Gastrocnemius medialis (tissue), 4 donors: Measurements from ENCODE around the gene MZB1.

Source experiments
- POLR2A ChIP-seq, 2 donors: fragments of 450-650 bp; IDR thresholded peaks; one replicate each; pipeline ENCODE4 v1.6.1; 2017; ENCODE audit warnings: antibody characterized with exemption in 2 of 2, mild to moderate bottlenecking in 2 of 2, moderate library complexity in 2 of 2
- TF ChIP-seq, protein P1 (sequence below), 5 experiments: fragments of 450-650 bp in 3 of 5; fragments of 200-600 bp in 2 of 5; sonication (generic) in 2 of 5; IDR thresholded peaks in 4 of 5; conservative IDR thresholded peaks in 1 of 5; 1 replicate in 4 of 5; 2 replicates in 1 of 5; pipeline ENCODE4 v1.5.1; 2016 to 2019; ENCODE audit warnings: antibody characterized with exemption in 5 of 5, mild to moderate bottlenecking in 3 of 5, moderate library complexity in 3 of 5

DNA sequence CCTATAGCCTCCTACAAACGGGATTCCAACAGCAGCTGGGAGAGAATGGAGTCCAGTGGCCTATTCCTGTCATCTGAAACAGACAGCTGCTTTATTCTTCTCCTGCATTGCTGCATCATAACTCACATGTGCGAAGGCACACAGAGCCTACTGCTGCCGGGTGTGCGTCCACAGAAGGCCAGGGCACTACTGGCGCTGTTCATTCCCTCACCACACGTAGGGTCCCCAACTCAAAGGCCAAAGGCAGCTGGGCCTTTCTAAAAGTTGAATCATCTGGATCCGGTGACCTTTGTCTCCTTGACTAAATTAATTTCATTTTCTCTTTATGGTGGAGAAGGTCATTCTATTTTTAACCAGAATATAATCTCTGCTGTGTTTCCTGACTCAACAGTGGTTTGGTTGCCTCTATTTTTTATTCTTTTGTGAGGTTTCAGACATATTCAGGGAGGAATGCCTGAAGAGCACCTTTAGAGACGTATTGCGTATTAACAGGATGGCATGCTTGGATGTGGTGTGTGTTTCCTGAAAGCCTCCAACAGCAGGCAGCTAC is 24.9 kb upstream of the MZB1 start:
- peak; percentile 36 to 38 for TF ChIP-seq POLR2A (IDR thresholded peaks at IDR 0.05)
- TF ChIP-seq, protein P1, sequence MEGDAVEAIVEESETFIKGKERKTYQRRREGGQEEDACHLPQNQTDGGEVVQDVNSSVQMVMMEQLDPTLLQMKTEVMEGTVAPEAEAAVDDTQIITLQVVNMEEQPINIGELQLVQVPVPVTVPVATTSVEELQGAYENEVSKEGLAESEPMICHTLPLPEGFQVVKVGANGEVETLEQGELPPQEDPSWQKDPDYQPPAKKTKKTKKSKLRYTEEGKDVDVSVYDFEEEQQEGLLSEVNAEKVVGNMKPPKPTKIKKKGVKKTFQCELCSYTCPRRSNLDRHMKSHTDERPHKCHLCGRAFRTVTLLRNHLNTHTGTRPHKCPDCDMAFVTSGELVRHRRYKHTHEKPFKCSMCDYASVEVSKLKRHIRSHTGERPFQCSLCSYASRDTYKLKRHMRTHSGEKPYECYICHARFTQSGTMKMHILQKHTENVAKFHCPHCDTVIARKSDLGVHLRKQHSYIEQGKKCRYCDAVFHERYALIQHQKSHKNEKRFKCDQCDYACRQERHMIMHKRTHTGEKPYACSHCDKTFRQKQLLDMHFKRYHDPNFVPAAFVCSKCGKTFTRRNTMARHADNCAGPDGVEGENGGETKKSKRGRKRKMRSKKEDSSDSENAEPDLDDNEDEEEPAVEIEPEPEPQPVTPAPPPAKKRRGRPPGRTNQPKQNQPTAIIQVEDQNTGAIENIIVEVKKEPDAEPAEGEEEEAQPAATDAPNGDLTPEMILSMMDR (IDR thresholded peaks at IDR 0.05 in 4 of 5, conservative IDR thresholded peaks at IDR 0.05 in 1 of 5) = peak in 1 of 5 experiments; percentile 28
